Measurements from ENCODE around the gene ZNF654. TPM values are rescaled to one million over a fixed set of nuclear protein-coding genes. Genes with fewer than 3 reads are reported as not detected.
"Not testable (repeated sequence)": the region's sequence is repeated elsewhere in the genome, so short reads cannot be mapped to it uniquely, and the experiment has no call there.

Gene ZNF654
- polyA plus RNA-seq, 6 donors from 2014 or later: 7.6 to 18.5 (median 15.8) TPM

- H3K4me1 Mint-ChIP-seq: peaks cover 12 to 42% (median 17%) of the 10 kb centered on the region in 3 donors
- H3K9me3 Mint-ChIP-seq: peaks cover 0 to 2% (median 0%) of the 10 kb centered on the region in 7 donors
- no peaks in the 10 kb centered on the region for H3K27me3 Mint-ChIP-seq
- ATAC-seq (ENCODE audit: low read depth in 2 of 2): no peak
- peak overlapping the region in 2 of 6 donors; percentile 39 to 73 for H3K27ac Mint-ChIP-seq
- peaks cover 0 to 10% of the 10 kb centered on the region in 2 donors for H3K36me3 Mint-ChIP-seq
- DNase-seq: no peak
- H3K4me3 Mint-ChIP-seq: no peak overlapping the region
These were observed 23.8 kb downstream of the ZNF654 start for GRCh38 chr3:88082854-88083253.

DNA sequence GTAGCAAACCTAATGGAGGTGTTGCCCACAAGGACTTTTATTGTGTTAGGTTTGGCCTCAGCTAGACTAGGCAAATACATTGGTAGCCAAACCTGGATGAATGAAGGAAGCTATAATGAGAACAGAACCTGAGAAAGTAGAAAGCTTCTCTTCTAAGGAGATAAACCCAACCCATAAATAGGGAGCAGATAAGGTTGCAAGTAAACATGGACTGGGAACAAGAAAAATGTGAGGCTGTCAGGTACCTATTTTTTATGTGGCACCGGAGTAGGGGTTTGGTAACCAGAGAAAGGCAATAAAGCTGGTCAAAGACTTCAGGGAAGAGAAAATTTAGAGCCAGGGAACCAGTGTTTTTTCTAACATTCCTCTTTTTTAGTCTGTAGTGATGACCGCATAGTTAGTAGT is 25.0 kb downstream of the ZNF654 start:
- H3K27ac Mint-ChIP-seq: peak overlapping the region in 1 of 6 donors; percentile 86
- H3K4me3 Mint-ChIP-seq: no peak overlapping the region
- no peak for DNase-seq
- peaks cover 12 to 31% (median 13%) of the 10 kb centered on the region in 3 donors for H3K4me1 Mint-ChIP-seq
- H3K9me3 Mint-ChIP-seq: peaks cover 0 to 2% (median 0%) of the 10 kb centered on the region in 7 donors
- ATAC-seq (ENCODE audit: low read depth in 2 of 2): no peak
- no peaks in the 10 kb centered on the region for H3K27me3 Mint-ChIP-seq
- peaks cover 7 to 10% of the 10 kb centered on the region in 2 donors for H3K36me3 Mint-ChIP-seq

- ATAC-seq (ENCODE audit: low read depth in 2 of 2): no peak
- Mint-ChIP-seq H3K27ac (no peak overlapping the region), H3K27me3 (no peaks in the 10 kb centered on the region), H3K9me3 (peaks cover 0 to 7% (median 4%) of the 10 kb centered on the region in 7 donors), H3K4me3 (no peak overlapping the region), H3K36me3 (peaks cover 13 to 36% of the 10 kb centered on the region in 2 donors), H3K4me1 (peaks cover 0 to 6% (median 4%) of the 10 kb centered on the region in 3 donors)
- no peak for DNase-seq
These were observed 31.6 kb downstream of the ZNF654 start for GRCh38 chr3:88090681-88091080.

GRCh38 chr3:88092270-88092669 is 33.2 kb downstream of the ZNF654 start:
- ATAC-seq (ENCODE audit: low read depth in 2 of 2) (no peak), DNase-seq (no peak)
- Mint-ChIP-seq H3K4me3 (no peak overlapping the region), H3K27me3 (no peaks in the 10 kb centered on the region), H3K9me3 (peaks cover 0 to 6% (median 4%) of the 10 kb centered on the region in 7 donors), H3K27ac (peak overlapping the region in 1 of 6 donors; percentile 35), H3K36me3 (peaks cover 19 to 40% of the 10 kb centered on the region in 2 donors), H3K4me1 (peaks cover 0 to 11% (median 4%) of the 10 kb centered on the region in 3 donors)

GRCh38 chr3:88093266-88093665 is 34.2 kb downstream of the ZNF654 start:
- DNase-seq: no peak
- ATAC-seq (ENCODE audit: low read depth in 2 of 2): no peak
- peaks cover 27 to 46% of the 10 kb centered on the region in 2 donors for H3K36me3 Mint-ChIP-seq
- H3K27me3 Mint-ChIP-seq: no peaks in the 10 kb centered on the region
- peaks cover 0 to 5% (median 4%) of the 10 kb centered on the region in 7 donors for H3K9me3 Mint-ChIP-seq
- H3K27ac Mint-ChIP-seq: peak overlapping the region in 1 of 6 donors; percentile 49
- H3K4me3 Mint-ChIP-seq: no peak overlapping the region
- peaks cover 3 to 11% (median 4%) of the 10 kb centered on the region in 3 donors for H3K4me1 Mint-ChIP-seq

GRCh38 chr3:88101142-88101541 is 42.1 kb downstream of the ZNF654 start:
- Mint-ChIP-seq H3K36me3 (peaks cover 21 to 29% of the 10 kb centered on the region in 2 donors), H3K4me1 (peaks cover 4 to 7% (median 7%) of the 10 kb centered on the region in 3 donors), H3K9me3 (peaks cover 0 to 6% (median 2%) of the 10 kb centered on the region in 7 donors), H3K4me3 (no peak overlapping the region), H3K27ac (peak overlapping the region in 2 of 6 donors; percentile 31 to 70), H3K27me3 (no peaks in the 10 kb centered on the region)
- no peak for DNase-seq
- ATAC-seq (ENCODE audit: low read depth in 2 of 2): no peak

GRCh38 chr3:88105325-88105724 is 46.3 kb downstream of the ZNF654 start:
- no peak overlapping the region for H3K4me3 Mint-ChIP-seq

DNA sequence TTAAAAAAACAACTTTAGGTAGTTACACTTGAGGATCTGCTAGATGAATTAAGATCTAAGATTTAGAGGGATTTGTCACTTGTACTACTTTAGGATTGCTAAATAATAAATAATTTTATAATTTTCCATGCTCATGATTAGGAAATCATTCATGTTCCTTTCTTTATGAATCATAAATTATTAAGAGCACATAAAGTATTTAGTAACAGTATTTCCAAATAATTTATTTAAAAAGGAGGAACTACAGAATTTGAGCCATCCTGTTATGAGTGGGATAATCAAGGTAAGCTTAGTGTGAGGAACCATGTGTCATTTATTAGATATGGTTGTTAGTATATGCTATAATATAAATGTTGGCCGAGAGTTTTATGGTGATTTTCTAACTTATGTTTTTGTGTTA is 53.2 kb downstream of the ZNF654 start:
- no peak overlapping the region for H3K4me3 Mint-ChIP-seq
- H3K9me3 Mint-ChIP-seq: no peaks in the 10 kb centered on the region
- H3K4me1 Mint-ChIP-seq: peaks cover under 1 to 14% (median 2%) of the 10 kb centered on the region in 3 donors
- no peak overlapping the region for H3K27ac Mint-ChIP-seq
- no peaks in the 10 kb centered on the region for H3K27me3 Mint-ChIP-seq
- H3K36me3 Mint-ChIP-seq: peaks cover 9 to 21% of the 10 kb centered on the region in 2 donors
- DNase-seq (no peak), ATAC-seq (ENCODE audit: low read depth in 2 of 2) (no peak)

More at GRCh38 chr3:88105325-88105724, 46.3 kb downstream of the ZNF654 start:
- DNase-seq: no peak
- Mint-ChIP-seq H3K9me3 (peaks cover 0 to 2% (median 0%) of the 10 kb centered on the region in 7 donors), H3K27ac (peak overlapping the region in 4 of 6 donors; percentile 8 to 38 (median 28)), H3K27me3 (no peaks in the 10 kb centered on the region), H3K4me1 (peaks cover 4 to 9% (median 7%) of the 10 kb centered on the region in 3 donors), H3K36me3 (peaks cover 5 to 14% of the 10 kb centered on the region in 2 donors)
- ATAC-seq (ENCODE audit: low read depth in 2 of 2): no peak

GRCh38 chr3:88113311-88114162 is 54.5 kb downstream of the ZNF654 start:
- H3K4me1 Mint-ChIP-seq: peaks cover 2 to 10% (median 6%) of the 10 kb centered on the region in 3 donors
- H3K27ac Mint-ChIP-seq: peak overlapping the region in 2 of 6 donors; percentile 17 to 62
- no peak overlapping the region for H3K4me3 Mint-ChIP-seq
- no peaks in the 10 kb centered on the region for H3K27me3 Mint-ChIP-seq
- DNase-seq (peak; percentile 48), ATAC-seq (ENCODE audit: low read depth in 2 of 2) (peak; percentile 88 to 95)
- H3K36me3 Mint-ChIP-seq: peaks cover 16 to 21% of the 10 kb centered on the region in 2 donors
- peaks cover 0 to 2% (median 0%) of the 10 kb centered on the region in 7 donors for H3K9me3 Mint-ChIP-seq

DNA sequence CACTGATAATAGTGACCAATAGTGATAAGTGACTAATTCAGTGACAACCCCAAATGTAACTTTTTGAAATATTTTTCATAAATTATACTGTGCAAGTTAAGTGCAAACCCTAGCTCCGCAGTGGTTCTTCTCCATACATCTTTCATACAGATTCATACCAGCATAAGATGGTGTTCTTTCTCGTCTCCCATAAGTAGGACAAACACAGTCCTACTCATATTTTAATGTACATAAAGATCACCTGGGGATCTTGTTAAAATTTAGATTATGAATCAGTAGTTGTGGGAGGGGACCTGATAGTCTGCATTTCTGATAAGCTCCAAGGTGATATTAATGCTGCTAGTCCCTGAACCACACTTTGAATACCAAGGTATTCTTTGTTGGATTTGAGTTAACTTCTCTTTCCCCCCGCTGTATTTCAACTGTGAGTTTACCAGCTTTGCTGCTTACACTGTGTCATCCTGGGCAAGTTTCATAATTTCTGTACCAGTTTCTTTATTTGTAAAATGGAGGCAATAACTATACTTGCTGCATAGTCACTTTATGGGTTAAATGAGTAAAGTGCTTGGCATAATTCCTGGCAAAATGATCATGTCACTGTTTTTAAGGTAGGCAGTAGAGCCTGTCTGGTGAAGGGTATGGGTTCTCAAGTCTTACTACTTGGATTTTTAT is 56.0 kb downstream of the ZNF654 start:
- Mint-ChIP-seq H3K27me3 (no peaks in the 10 kb centered on the region), H3K4me1 (peaks cover 2 to 10% (median 6%) of the 10 kb centered on the region in 3 donors), H3K4me3 (no peak overlapping the region), H3K36me3 (peaks cover 18 to 21% of the 10 kb centered on the region in 2 donors), H3K27ac (peak overlapping the region in 2 of 6 donors; percentile 15 to 27), H3K9me3 (peaks cover 0 to 2% (median 0%) of the 10 kb centered on the region in 7 donors)
- DNase-seq: no peak
- no peak for ATAC-seq (ENCODE audit: low read depth in 2 of 2)

DNA sequence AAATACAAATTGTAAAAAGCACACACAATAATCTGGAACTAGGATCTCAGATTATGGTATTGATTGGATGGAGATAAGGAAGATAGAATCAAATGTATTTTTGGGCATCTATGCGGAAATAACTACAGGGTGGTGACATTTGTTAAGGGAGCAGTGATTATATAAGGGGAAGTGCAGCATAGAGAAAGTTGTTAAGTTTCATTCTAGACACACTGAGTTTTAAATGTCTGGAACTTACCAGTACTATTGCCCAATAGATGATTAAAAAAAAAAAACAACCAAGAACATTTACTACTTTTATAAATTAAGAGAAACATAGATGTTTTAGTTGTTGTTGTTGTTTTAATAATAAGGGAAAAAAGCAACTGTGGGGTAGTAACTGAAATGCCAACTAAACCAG is 58.6 kb downstream of the ZNF654 start:
- Mint-ChIP-seq H3K27ac (no peak overlapping the region), H3K36me3 (peaks cover 18 to 21% of the 10 kb centered on the region in 2 donors), H3K27me3 (no peaks in the 10 kb centered on the region), H3K4me3 (no peak overlapping the region), H3K9me3 (peaks cover 0 to 2% (median 0%) of the 10 kb centered on the region in 7 donors), H3K4me1 (peaks cover 2 to 13% (median 12%) of the 10 kb centered on the region in 3 donors)
- ATAC-seq (ENCODE audit: low read depth in 2 of 2) (no peak), DNase-seq (no peak)

- H3K36me3 Mint-ChIP-seq: peaks cover 18 to 21% of the 10 kb centered on the region in 2 donors
- H3K9me3 Mint-ChIP-seq; DNase-seq; H3K27me3 Mint-ChIP-seq; H3K27ac Mint-ChIP-seq; ATAC-seq (ENCODE audit: low read depth in 2 of 2); H3K4me3 Mint-ChIP-seq: not testable (repeated sequence)
- peaks cover 0 to 13% (median 12%) of the 10 kb centered on the region in 3 donors for H3K4me1 Mint-ChIP-seq
These were observed 59.5 kb downstream of the ZNF654 start for GRCh38 chr3:88118603-88119002.

- Mint-ChIP-seq H3K27ac (no peak overlapping the region), H3K4me1 (peaks cover 6 to 10% (median 6%) of the 10 kb centered on the region in 3 donors), H3K36me3 (peaks cover 0 to 6% of the 10 kb centered on the region in 2 donors), H3K27me3 (no peaks in the 10 kb centered on the region), H3K9me3 (no peaks in the 10 kb centered on the region), H3K4me3 (no peak overlapping the region)
- no peak for DNase-seq
- no peak for ATAC-seq (ENCODE audit: low read depth in 2 of 2)
These were observed 64.5 kb downstream of the ZNF654 start for GRCh38 chr3:88123526-88123925.

Measured in naive B cell (primary cell).